ENCODE results near the gene DGKH.
"Not testable (repeated sequence)": the region's sequence is repeated elsewhere in the genome, so short reads cannot be mapped to it uniquely, and the experiment has no call there.

The DGKH gene

GRCh38 chr13:42041011-42041683 lies 7.3 kb upstream of the DGKH start:
- DNase-seq (ENCODE audit: low spot score): peak; percentile 64

- peak; percentile 60 for DNase-seq (ENCODE audit: low spot score)
These were observed 6.8 kb upstream of the DGKH start for GRCh38 chr13:42041684-42042035.

- no peak for DNase-seq (ENCODE audit: low spot score)
These were observed 4.8 kb upstream of the DGKH start for GRCh38 chr13:42043676-42044075.

- DNase-seq (ENCODE audit: low spot score): no peak
These were observed 2.0 kb upstream of the DGKH start for GRCh38 chr13:42046448-42046847.

GRCh38 chr13:42047561-42048341 lies 697 bp upstream of the DGKH start:
- DNase-seq (ENCODE audit: low spot score): no peak

GRCh38 chr13:42048684-42049453 lies 421 bp downstream of the DGKH start:
- DNase-seq (ENCODE audit: low spot score): peak; percentile 60

GRCh38 chr13:42049454-42049813 lies 986 bp downstream of the DGKH start:
- DNase-seq (ENCODE audit: low spot score): no peak

GRCh38 chr13:42054798-42055499 lies 6.5 kb downstream of the DGKH start:
- no peak for DNase-seq (ENCODE audit: low spot score)

DNA sequence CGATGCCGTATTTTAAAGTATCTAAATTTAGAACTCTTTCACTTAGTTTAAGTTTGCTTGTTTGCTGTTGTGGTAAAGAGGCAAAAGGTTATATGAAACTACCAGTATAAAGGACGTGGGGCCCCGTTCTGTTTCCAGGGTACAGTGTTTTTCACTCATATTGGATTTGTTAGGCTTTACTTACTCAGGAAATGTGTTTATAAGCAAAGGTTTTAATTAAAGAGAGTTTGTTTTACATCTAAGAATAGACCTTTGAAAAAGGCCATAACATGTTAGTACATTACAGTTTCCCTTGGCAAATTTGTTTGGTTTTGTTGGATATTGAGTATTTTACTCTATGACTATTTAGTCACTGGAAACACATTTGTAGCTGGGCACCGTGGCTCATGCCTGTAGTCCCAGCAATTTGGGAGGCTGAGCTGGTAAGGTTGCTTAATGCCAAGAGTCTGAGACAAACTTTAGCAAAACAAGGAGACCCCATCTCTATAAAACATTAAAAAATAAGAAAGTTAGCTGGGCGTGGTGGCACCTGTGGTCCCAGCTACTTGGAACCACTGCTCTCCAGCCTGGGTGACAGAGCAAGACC lies 7.1 kb downstream of the DGKH start:
- DNase-seq (ENCODE audit: low spot score): no peak

DNA sequence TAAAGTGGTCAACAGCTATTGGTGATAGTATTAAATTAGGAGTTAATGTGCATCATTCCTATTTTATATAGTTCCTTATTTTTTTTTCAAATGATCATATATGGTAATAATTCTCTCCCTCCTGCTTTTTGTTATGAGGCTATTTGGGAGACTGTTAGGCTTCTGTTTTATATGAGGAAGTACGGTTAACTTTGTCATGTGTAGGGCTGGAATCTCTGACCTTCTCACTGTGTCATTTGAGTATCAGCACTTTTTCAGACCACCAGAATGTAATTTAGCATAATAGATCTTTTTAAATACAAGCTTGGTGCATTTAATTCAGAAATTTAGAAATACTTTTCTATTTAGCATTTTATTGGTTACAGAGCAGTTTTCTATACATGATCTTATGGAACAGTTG lies 7.7 kb downstream of the DGKH start:
- DNase-seq (ENCODE audit: low spot score): no peak

- no peak for DNase-seq (ENCODE audit: low spot score)
These were observed 8.1 kb downstream of the DGKH start for GRCh38 chr13:42056583-42056982.

DNA sequence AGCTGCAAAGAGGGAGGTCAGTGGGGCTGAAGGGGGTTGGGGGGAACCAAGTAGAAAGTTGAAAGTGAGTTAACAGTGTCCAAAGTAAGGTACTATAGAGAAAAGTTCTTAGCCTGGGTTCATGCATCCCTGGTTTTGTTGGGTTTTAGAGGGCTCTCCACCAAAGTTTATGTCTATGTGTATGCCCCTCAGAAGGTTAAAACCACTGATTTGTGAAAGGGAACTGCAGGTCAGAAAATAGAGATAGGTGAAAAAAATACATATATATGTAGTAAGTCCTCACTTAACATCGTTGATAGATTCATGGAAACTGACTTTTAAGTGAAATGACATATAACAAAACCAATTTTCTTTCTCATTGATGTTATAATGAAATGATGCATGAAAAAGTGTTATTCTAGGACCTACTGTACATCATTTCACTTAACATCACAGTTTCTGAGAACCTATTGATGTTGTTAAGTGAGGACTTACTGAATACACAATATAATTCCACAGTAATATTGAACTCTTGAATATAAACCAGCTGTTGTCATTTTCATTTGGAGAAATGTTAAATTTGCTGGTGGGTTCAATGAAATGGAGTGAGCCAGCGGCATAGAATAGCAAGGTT lies 9.6 kb downstream of the DGKH start:
- no peak for DNase-seq (ENCODE audit: low spot score)

GRCh38 chr13:42061943-42062342 lies 13.5 kb downstream of the DGKH start:
- DNase-seq (ENCODE audit: low spot score): no peak

DNA sequence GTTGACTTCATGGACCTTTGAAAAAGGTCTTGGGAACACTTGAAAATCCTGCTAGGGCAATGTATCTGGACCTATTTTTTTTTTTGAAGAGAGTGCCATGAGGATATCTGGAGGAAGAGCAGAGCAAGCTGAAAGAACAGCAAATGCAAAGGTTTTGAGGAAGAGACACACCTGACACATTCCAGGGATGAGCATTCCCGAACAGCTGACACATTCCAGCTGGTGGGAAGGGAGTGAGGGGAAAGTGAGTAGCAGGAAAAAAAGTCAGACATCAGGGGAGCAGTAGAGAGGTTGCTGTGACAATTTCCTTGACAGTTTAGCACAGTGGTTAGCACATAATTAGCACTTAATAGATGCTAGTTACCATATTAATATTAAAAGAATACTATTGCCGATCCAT lies 14.7 kb downstream of the DGKH start:
- DNase-seq (ENCODE audit: low spot score): no peak

DNA sequence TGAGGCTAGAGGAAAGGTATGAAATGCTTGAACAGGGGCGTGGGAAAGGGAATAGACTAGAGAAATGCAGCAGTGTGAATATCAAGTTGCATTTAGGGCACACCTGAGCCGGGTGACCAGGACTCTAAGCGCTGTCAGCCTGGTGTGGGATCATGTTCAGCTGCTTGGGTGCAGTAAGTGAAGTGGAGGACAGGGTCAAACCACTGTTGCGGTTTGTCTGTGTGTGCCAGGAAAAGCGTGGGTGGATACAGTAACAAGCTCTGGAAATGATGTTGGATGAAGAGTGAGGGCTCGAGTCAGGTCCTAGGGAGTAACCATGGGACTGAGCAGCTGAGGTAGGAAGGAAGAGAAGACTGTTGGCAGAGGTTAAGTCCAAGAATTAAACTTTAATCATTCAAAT lies 15.8 kb downstream of the DGKH start:
- no peak for DNase-seq (ENCODE audit: low spot score)

GRCh38 chr13:42064966-42065365 lies 16.5 kb downstream of the DGKH start:
- DNase-seq (ENCODE audit: low spot score): no peak

GRCh38 chr13:42065414-42065813 lies 17.0 kb downstream of the DGKH start:
- DNase-seq (ENCODE audit: low spot score): no peak

DNA sequence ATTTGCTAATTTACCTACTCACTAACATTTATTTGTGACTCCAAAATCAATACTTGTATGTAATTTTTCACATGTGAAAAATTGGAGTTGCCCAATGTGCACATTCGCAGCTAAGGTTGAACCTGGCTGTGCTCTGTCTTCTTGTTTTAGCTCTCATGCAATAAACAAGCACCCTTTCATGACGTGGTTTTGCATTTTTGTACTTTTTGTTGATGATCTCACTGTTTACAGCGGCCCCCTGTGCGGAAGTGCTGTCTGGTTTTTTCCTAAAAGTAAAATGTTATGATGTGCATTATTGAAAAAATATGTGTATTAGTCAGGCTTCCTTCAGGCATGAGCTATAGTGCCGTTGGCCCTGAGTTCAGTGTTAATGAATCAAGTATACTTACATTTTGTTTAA lies 18.1 kb downstream of the DGKH start:
- DNase-seq (ENCODE audit: low spot score): no peak

DNA sequence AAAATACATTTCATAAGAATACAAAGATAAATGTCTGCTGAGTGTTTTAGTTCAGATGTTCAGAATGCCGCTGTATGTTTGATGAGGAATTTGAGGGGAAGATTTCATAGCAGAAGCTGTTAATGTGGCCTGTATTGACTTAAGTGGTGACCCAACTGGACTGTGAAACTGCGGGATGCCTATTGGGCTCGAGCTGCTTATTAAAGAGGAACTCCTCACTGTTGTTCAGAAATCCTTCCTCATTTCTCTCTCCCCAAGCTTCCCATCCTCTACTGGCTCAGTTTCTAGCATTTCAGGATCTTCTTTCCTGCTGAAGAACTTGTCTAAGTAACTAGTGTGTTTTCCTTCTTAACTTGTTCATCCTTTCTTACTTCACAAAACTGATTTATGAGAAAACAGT lies 20.4 kb downstream of the DGKH start:
- DNase-seq (ENCODE audit: low spot score): no peak

DNA sequence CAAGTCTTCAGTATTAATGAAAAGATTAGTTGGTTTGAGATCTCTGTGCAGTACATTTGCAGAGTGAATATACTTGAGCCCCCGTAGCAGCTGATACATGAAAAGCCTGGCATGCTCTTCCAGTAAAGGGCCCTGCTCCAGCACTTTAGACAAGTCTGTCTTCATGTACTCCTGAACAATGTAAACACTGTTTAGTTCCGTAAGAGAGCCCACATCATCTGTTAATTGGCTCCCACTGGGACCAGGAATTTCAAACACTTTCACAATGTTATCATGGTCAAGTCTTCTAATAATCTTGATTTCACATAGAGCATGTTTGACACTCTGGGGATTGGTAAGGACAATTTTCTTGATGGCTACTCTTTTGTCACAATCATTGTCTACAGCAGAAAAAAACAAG lies 22.2 kb downstream of the DGKH start:
- DNase-seq (ENCODE audit: low spot score): not testable (repeated sequence)

GRCh38 chr13:42071179-42071578 lies 22.7 kb downstream of the DGKH start:
- not testable (repeated sequence) for DNase-seq (ENCODE audit: low spot score)
